Stimulated activated CD8-positive, alpha-beta memory T cell treated with anti-CD3 and anti-CD28 coated beads, Interleukin-7, amount 100 ng/mL, for 24 hours (primary cell): ENCODE measurements around the gene WNK1.
"Not testable (repeated sequence)": the region's sequence is repeated elsewhere in the genome, so short reads cannot be mapped to it uniquely, and the experiment has no call there.

Source experiments
- DNase-seq: peaks from one replicate; pipeline ENCODE4 v3.0.0-alpha.2; 2020; ENCODE audit warnings: low read depth

WNK1 gene

GRCh38 chr12:817941-818600, 65.7 kb downstream of the WNK1 start:
- no peak for DNase-seq

- no peak for DNase-seq
These were observed 66.4 kb downstream of the WNK1 start for GRCh38 chr12:818733-819132.

- no peak for DNase-seq
These were observed 68.0 kb downstream of the WNK1 start for GRCh38 chr12:820336-820735.

GRCh38 chr12:823028-823698, 70.8 kb downstream of the WNK1 start:
- no peak for DNase-seq

GRCh38 chr12:826331-826730, 74.0 kb downstream of the WNK1 start:
- no peak for DNase-seq

GRCh38 chr12:828726-829395, 76.5 kb downstream of the WNK1 start:
- DNase-seq, result no peak

- no peak for DNase-seq
These were observed 77.9 kb downstream of the WNK1 start for GRCh38 chr12:830111-830867.

GRCh38 chr12:835754-836518, 83.6 kb downstream of the WNK1 start:
- DNase-seq, result no peak

GRCh38 chr12:836952-837351, 84.6 kb downstream of the WNK1 start:
- no peak for DNase-seq

- DNase-seq, result no peak
These were observed 85.2 kb downstream of the WNK1 start for GRCh38 chr12:837548-837947.

GRCh38 chr12:843609-844008, 91.2 kb downstream of the WNK1 start:
- no peak for DNase-seq

- no peak for DNase-seq
These were observed 94.0 kb downstream of the WNK1 start for GRCh38 chr12:846421-846820.

- no peak for DNase-seq
These were observed 95.9 kb downstream of the WNK1 start for GRCh38 chr12:848173-848865.

GRCh38 chr12:848882-849527, 96.6 kb downstream of the WNK1 start:
- no peak for DNase-seq

GRCh38 chr12:849733-850437, 97.5 kb downstream of the WNK1 start:
- not testable (repeated sequence) for DNase-seq

GRCh38 chr12:851343-851742, 99.0 kb downstream of the WNK1 start:
- no peak for DNase-seq

GRCh38 chr12:851913-852312, 99.5 kb downstream of the WNK1 start:
- DNase-seq, result no peak

- DNase-seq, result no peak
These were observed 100.5 kb downstream of the WNK1 start for GRCh38 chr12:852864-853263.

- DNase-seq, result no peak
These were observed 105.2 kb downstream of the WNK1 start for GRCh38 chr12:857611-858010.

GRCh38 chr12:862303-862911, 110.0 kb downstream of the WNK1 start:
- no peak for DNase-seq
